Stimulated activated CD4-positive, alpha-beta T cell treated with anti-CD3 and anti-CD28 coated beads, Interleukin-15, amount 100 ng/mL, for 1 hour (primary cell): ENCODE results near the gene STAM.

ENCODE experiments used
- DNase-seq, 2 donors: peaks; one replicate each; pipeline ENCODE4 v3.0.0-alpha.2; 2020; ENCODE audit warnings: low read depth in 1 of 2, low spot score in 1 of 2

The STAM gene

GRCh38 chr10:17764142-17764541 lies 120.2 kb downstream of the STAM start:
- DNase-seq: no peak

- no peak for DNase-seq
These were observed 121.7 kb downstream of the STAM start for GRCh38 chr10:17765602-17766001.
